ENCODE results near the gene DSCAML1. TPM values are rescaled to one million over a fixed set of nuclear protein-coding genes. Genes with fewer than 3 reads are reported as not detected.

Gene DSCAML1
- total RNA-seq, 4 donors from 2014 or later = 2.9 to 5.8 (median 3.3) TPM

DNA sequence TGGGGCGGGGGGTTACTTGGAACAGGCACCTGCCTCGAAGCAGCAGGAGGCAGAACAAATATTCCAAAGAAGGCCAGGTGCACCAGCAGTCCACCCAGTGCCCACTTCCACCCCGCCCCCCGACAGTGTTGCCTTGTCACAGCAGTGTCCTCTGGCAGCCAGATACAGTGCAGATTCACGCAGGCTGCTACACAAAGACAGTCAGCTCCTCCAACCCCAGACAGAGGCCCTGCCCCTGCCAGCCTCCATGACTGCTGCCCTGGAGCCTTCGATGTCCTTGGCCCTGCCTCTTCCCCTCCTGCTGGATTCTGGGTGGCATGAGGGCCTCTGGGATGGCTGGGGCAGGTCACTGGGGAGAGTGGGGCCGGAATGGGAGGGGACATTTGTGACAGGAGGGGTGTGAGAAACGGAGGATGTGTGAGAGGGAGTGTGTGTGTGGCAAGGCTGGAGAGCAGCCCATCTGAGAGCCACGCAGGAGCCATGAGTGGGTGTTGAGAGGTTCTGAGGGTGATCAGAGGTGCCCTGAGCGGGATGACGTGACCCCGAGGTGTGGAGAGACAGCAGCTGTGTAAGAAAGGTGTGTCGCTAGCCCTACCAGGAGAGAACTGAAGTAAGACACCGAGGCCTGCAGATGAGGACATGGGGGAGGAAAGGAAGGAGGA lies 295.6 kb downstream of the DSCAML1 start:
- intact Hi-C loops (cut with DNase I; ENCODE audit: low total_unique reads) (no loop called here), in situ Hi-C loops (cut with MboI; ENCODE audit: low pct_ligation_motif_present in 1 of 4, low pct_unique_long_range_greater_than_20kb in 1 of 4, low sequenced_read_pairs in 3 of 4) (no loop called here)

GRCh38 chr11:117498791-117499190 lies 298.2 kb downstream of the DSCAML1 start:
- DNase-seq = no peak
- H3K36me3 ChIP-seq = no peaks in the 10 kb centered on the region
- no peaks in the 10 kb centered on the region for H3K9me3 ChIP-seq
- TF ChIP-seq EP300 (IDR thresholded peaks at IDR 0.05; ENCODE audit: low read depth) (no peak), POLR2AphosphoS5 (IDR thresholded peaks at IDR 0.05) (no peak)
- H3K4me3 ChIP-seq = no peak overlapping the region
- H3K27ac ChIP-seq = no peak overlapping the region
- H3K27me3 ChIP-seq = no peaks in the 10 kb centered on the region
- intact Hi-C loops (cut with DNase I; ENCODE audit: low total_unique reads) (no loop called here), in situ Hi-C loops (cut with MboI; ENCODE audit: low pct_ligation_motif_present in 1 of 4, low pct_unique_long_range_greater_than_20kb in 1 of 4, low sequenced_read_pairs in 3 of 4) (no loop called here)
- H3K4me1 ChIP-seq = no peaks in the 10 kb centered on the region
- 78 to 80% methylated on average over 1 to 6 of the region's 6 CpGs for WGBS, 2 donors (ENCODE audit: low coverage in 1 of 2)

More for the DNA sequence above, 295.6 kb downstream of the DSCAML1 start:
- H3K4me1 ChIP-seq = no peaks in the 10 kb centered on the region
- no peak overlapping the region for H3K4me3 ChIP-seq
- DNase-seq = no peak
- 57 to 77% methylated on average over 2 to 13 of the region's 14 CpGs for WGBS, 2 donors (ENCODE audit: low coverage in 1 of 2)
- no peaks in the 10 kb centered on the region for H3K9me3 ChIP-seq
- H3K27me3 ChIP-seq = no peaks in the 10 kb centered on the region
- H3K27ac ChIP-seq = no peak overlapping the region
- TF ChIP-seq POLR2A (IDR thresholded peaks at IDR 0.05) (no peak), EP300 (IDR thresholded peaks at IDR 0.05; ENCODE audit: low read depth) (no peak), POLR2AphosphoS5 (IDR thresholded peaks at IDR 0.05) (no peak)
- TF ChIP-seq, protein P1, sequence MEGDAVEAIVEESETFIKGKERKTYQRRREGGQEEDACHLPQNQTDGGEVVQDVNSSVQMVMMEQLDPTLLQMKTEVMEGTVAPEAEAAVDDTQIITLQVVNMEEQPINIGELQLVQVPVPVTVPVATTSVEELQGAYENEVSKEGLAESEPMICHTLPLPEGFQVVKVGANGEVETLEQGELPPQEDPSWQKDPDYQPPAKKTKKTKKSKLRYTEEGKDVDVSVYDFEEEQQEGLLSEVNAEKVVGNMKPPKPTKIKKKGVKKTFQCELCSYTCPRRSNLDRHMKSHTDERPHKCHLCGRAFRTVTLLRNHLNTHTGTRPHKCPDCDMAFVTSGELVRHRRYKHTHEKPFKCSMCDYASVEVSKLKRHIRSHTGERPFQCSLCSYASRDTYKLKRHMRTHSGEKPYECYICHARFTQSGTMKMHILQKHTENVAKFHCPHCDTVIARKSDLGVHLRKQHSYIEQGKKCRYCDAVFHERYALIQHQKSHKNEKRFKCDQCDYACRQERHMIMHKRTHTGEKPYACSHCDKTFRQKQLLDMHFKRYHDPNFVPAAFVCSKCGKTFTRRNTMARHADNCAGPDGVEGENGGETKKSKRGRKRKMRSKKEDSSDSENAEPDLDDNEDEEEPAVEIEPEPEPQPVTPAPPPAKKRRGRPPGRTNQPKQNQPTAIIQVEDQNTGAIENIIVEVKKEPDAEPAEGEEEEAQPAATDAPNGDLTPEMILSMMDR (IDR thresholded peaks at IDR 0.05) = no peak
- H3K36me3 ChIP-seq = no peaks in the 10 kb centered on the region

- Histone ChIP-seq H3K4me1 (no peaks in the 10 kb centered on the region), H3K27ac (no peak overlapping the region), H3K36me3 (no peaks in the 10 kb centered on the region), H3K9me3 (no peaks in the 10 kb centered on the region), H3K4me3 (no peak overlapping the region), H3K27me3 (peaks cover 7% of the 10 kb centered on the region)
- WGBS, 2 donors (ENCODE audit: low coverage in 1 of 2) = 60 to 82% methylated on average over 1 to 11 of the region's 11 CpGs
- no peak for DNase-seq
- TF ChIP-seq, protein P1 (IDR thresholded peaks at IDR 0.05) = no peak
- TF ChIP-seq POLR2A (IDR thresholded peaks at IDR 0.05) = no peak
- no peak for TF ChIP-seq EP300 (IDR thresholded peaks at IDR 0.05; ENCODE audit: low read depth)
- TF ChIP-seq POLR2AphosphoS5 (IDR thresholded peaks at IDR 0.05) = no peak
- in situ Hi-C loops (cut with MboI; ENCODE audit: low pct_ligation_motif_present in 1 of 4, low pct_unique_long_range_greater_than_20kb in 1 of 4, low sequenced_read_pairs in 3 of 4) = no loop called here
- intact Hi-C loops (cut with DNase I; ENCODE audit: low total_unique reads) = no loop called here
These were observed 299.6 kb downstream of the DSCAML1 start for GRCh38 chr11:117497206-117497951.

DNA sequence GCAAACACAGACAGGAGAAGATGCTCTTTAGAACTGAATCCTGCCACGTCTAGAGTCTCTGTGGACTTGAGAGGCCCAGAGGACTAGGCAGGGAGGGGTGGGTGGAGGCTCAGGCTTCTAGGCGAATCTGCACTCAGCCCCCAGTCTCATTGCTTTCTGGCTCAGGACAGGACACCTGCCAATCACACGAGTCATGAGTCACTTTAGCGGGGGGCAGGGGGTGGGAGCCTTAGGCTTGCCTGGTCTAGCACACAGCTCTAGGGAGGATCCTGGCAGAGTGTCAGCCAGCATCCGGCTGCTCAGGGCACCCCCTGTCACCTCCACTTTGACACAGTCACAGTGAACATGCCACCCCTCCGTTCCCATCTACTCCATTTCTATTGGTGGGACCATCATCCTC lies 301.7 kb downstream of the DSCAML1 start:
- Histone ChIP-seq H3K27me3 (peaks cover 9% of the 10 kb centered on the region), H3K4me1 (no peaks in the 10 kb centered on the region), H3K4me3 (no peak overlapping the region), H3K36me3 (no peaks in the 10 kb centered on the region), H3K9me3 (no peaks in the 10 kb centered on the region), H3K27ac (no peak overlapping the region)
- intact Hi-C loops (cut with DNase I; ENCODE audit: low total_unique reads) = no loop called here
- DNase-seq = no peak
- in situ Hi-C loops (cut with MboI; ENCODE audit: low pct_ligation_motif_present in 1 of 4, low pct_unique_long_range_greater_than_20kb in 1 of 4, low sequenced_read_pairs in 3 of 4) = no loop called here
- 78 to 100% methylated on average over 1 to 6 of the region's 6 CpGs for WGBS, 2 donors (ENCODE audit: low coverage in 1 of 2)
- TF ChIP-seq EP300 (IDR thresholded peaks at IDR 0.05; ENCODE audit: low read depth) (no peak), POLR2AphosphoS5 (IDR thresholded peaks at IDR 0.05) (no peak), POLR2A (IDR thresholded peaks at IDR 0.05) (no peak)
- TF ChIP-seq, protein P1 (IDR thresholded peaks at IDR 0.05) = no peak
